CD4-positive, alpha-beta memory T cell (primary cell): ENCODE measurements around the gene AGR2. TPM values are rescaled to one million over a fixed set of nuclear protein-coding genes. Genes with fewer than 3 reads are reported as not detected.

Experiments
- CTCF ChIA-PET: fragments of 350-600 bp; sonication (Branson Sonifier 250); formaldehyde crosslinking; loops from one replicate; lab custom pipeline; 2021; ENCODE audit warnings: inconsistent platforms; ENCODE audit not compliant: partially characterized antibody; lab: Charles Lee
- POLR2A ChIA-PET: fragments of 350-600 bp; sonication (Branson Sonifier 250); formaldehyde crosslinking; loops from one replicate; lab custom pipeline; 2021; ENCODE audit not compliant: partially characterized antibody; lab: Charles Lee
- DNase-seq, 5 donors: peaks; one replicate each; pipeline versions ENCODE4 v3.0.0 to v3.0.0-alpha.2; 2020 to 2022; ENCODE audit warnings: mixed read lengths in 1 of 5
- H3K27ac ChIP-seq: one replicate; pipeline ENCODE4 v1.7.0; 2013; ENCODE audit warnings: low read depth, low read length
- H3K27me3 ChIP-seq: 2 replicates; pipeline ENCODE4 v1.7.0; 2013; ENCODE audit warnings: mild to moderate bottlenecking, low read length, moderate library complexity; ENCODE audit not compliant: insufficient read depth
- H3K36me3 ChIP-seq: 2 replicates; pipeline ENCODE4 v1.7.0; 2013; ENCODE audit warnings: mild to moderate bottlenecking, low read length, moderate library complexity; ENCODE audit not compliant: insufficient read depth
- H3K4me1 ChIP-seq: 2 replicates; pipeline ENCODE4 v1.7.0; 2013; ENCODE audit warnings: mild to moderate bottlenecking, low read length, moderate library complexity; ENCODE audit not compliant: insufficient read depth
- H3K4me3 ChIP-seq, 2 donors: one replicate each; pipeline ENCODE4 v1.7.0; 2013; ENCODE audit warnings: low read length in 2 of 2, mild to moderate bottlenecking in 1 of 2
- H3K9me3 ChIP-seq, 2 donors: one replicate each; pipeline ENCODE4 v1.7.0; 2013; ENCODE audit warnings: low read length in 2 of 2, control low read depth in 1 of 2; ENCODE audit not compliant: control insufficient read depth in 1 of 2
- H3K27ac Mint-ChIP-seq, 7 donors: one replicate each; pipeline ENCODE4 v1.8.0; 2020 to 2021; ENCODE audit warnings: mixed read lengths in 7 of 7, mild to moderate bottlenecking in 6 of 7, inconsistent platforms in 3 of 7, moderate library complexity in 3 of 7
- H3K27me3 Mint-ChIP-seq, 2 donors: one replicate each; pipeline ENCODE4 v1.8.0; 2020 to 2021; ENCODE audit warnings: mixed read lengths in 2 of 2
- H3K36me3 Mint-ChIP-seq, 2 donors: one replicate each; pipeline ENCODE4 v1.8.0; 2020 to 2021; ENCODE audit warnings: mixed read lengths in 2 of 2, inconsistent platforms in 1 of 2, mild to moderate bottlenecking in 1 of 2
- H3K4me1 Mint-ChIP-seq, 4 donors: one replicate each; pipeline ENCODE4 v1.8.0; 2020 to 2021; ENCODE audit warnings: mixed read lengths in 4 of 4, mild to moderate bottlenecking in 1 of 4
- H3K4me3 Mint-ChIP-seq, 8 donors: one replicate each; pipeline ENCODE4 v1.8.0; 2020 to 2021; ENCODE audit warnings: mixed read lengths in 8 of 8, mild to moderate bottlenecking in 7 of 8, moderate library complexity in 6 of 8, inconsistent platforms in 3 of 8
- H3K9me3 Mint-ChIP-seq, 8 donors: one replicate each; pipeline ENCODE4 v1.8.0; 2020 to 2021; ENCODE audit warnings: mixed read lengths in 8 of 8, mild to moderate bottlenecking in 5 of 8, inconsistent platforms in 3 of 8, moderate library complexity in 1 of 8
- intact Hi-C: fragments of 100-400 bp; cut with micrococcal nuclease; formaldehyde crosslinking; loops from one replicate; pipeline ENCODE4 v1.15.1; 2023
- polyA plus RNA-seq, 2 donors: library from polyadenylated mRNA; unstranded; fragments of 300-500 nt; fragmentation: Illumina TruSeq; gene quantifications; one replicate each; pipeline ENCODE4 v1.2.3, GENCODE V29; 2021
- total RNA-seq, 2 experiments: library from RNA; stranded (reverse); gene quantifications; one replicate each; pipeline ENCODE4 v1.2.3, GENCODE V29; 2021

The AGR2 gene
- total and polyA plus RNA-seq, 4 experiments from 2014 or later, result not detected

GRCh38 chr7:16791071-16791470, 13.7 kb downstream of the AGR2 start:
- Mint-ChIP-seq H3K9me3 (no peaks in the 10 kb centered on the region), H3K36me3 (no peaks in the 10 kb centered on the region), H3K4me1 (no peaks in the 10 kb centered on the region), H3K27me3 (peaks cover 5 to 8% of the 10 kb centered on the region in 2 donors), H3K4me3 (no peak overlapping the region), H3K27ac (no peak overlapping the region)
- POLR2A ChIA-PET, result no interaction called here
- Histone ChIP-seq H3K27me3 (no peaks in the 10 kb centered on the region), H3K4me3 (no peak overlapping the region), H3K36me3 (no peaks in the 10 kb centered on the region), H3K9me3 (no peaks in the 10 kb centered on the region), H3K27ac (no peak overlapping the region), H3K4me1 (no peaks in the 10 kb centered on the region)
- intact Hi-C loops, result no loop called here
- no peak for DNase-seq
- CTCF ChIA-PET, result no interaction called here

GRCh38 chr7:16787127-16787526, 17.7 kb downstream of the AGR2 start:
- no peaks in the 10 kb centered on the region for H3K9me3 ChIP-seq
- no peaks in the 10 kb centered on the region for H3K27me3 ChIP-seq
- no peaks in the 10 kb centered on the region for H3K36me3 ChIP-seq
- DNase-seq, result no peak
- Mint-ChIP-seq H3K4me1 (no peaks in the 10 kb centered on the region), H3K36me3 (no peaks in the 10 kb centered on the region), H3K27ac (no peak overlapping the region), H3K4me3 (no peak overlapping the region), H3K9me3 (no peaks in the 10 kb centered on the region), H3K27me3 (peaks cover 3 to 5% of the 10 kb centered on the region in 2 donors)
- intact Hi-C loops, result no loop called here
- ChIA-PET POLR2A (no interaction called here), CTCF (no interaction called here)
- no peak overlapping the region for H3K27ac ChIP-seq
- no peaks in the 10 kb centered on the region for H3K4me1 ChIP-seq
- no peak overlapping the region for H3K4me3 ChIP-seq

GRCh38 chr7:16786257-16786656, 18.5 kb downstream of the AGR2 start:
- POLR2A ChIA-PET, result no interaction called here
- Histone ChIP-seq H3K36me3 (no peaks in the 10 kb centered on the region), H3K4me1 (no peaks in the 10 kb centered on the region), H3K27ac (no peak overlapping the region), H3K27me3 (no peaks in the 10 kb centered on the region), H3K4me3 (no peak overlapping the region), H3K9me3 (no peaks in the 10 kb centered on the region)
- Mint-ChIP-seq H3K9me3 (no peaks in the 10 kb centered on the region), H3K36me3 (no peaks in the 10 kb centered on the region), H3K27ac (no peak overlapping the region), H3K4me3 (no peak overlapping the region), H3K27me3 (peaks cover 0 to 3% of the 10 kb centered on the region in 2 donors), H3K4me1 (no peaks in the 10 kb centered on the region)
- intact Hi-C loops, result no loop called here
- CTCF ChIA-PET, result no interaction called here
- no peak for DNase-seq

- no peak overlapping the region for H3K4me3 ChIP-seq
- POLR2A ChIA-PET, result no interaction called here
- no peak overlapping the region for H3K4me3 Mint-ChIP-seq
- no peaks in the 10 kb centered on the region for H3K36me3 ChIP-seq
- H3K27me3 Mint-ChIP-seq, result peaks cover 0 to 3% of the 10 kb centered on the region in 2 donors
- no peaks in the 10 kb centered on the region for H3K4me1 ChIP-seq
- H3K27me3 ChIP-seq, result no peaks in the 10 kb centered on the region
- no peak overlapping the region for H3K27ac Mint-ChIP-seq
- no peaks in the 10 kb centered on the region for H3K4me1 Mint-ChIP-seq
- no peaks in the 10 kb centered on the region for H3K9me3 Mint-ChIP-seq
- DNase-seq, result no peak
- H3K27ac ChIP-seq, result no peak overlapping the region
- intact Hi-C loops, result no loop called here
- CTCF ChIA-PET, result no interaction called here
- no peaks in the 10 kb centered on the region for H3K9me3 ChIP-seq
- H3K36me3 Mint-ChIP-seq, result no peaks in the 10 kb centered on the region
These were observed 19.0 kb downstream of the AGR2 start for GRCh38 chr7:16785846-16786245.

GRCh38 chr7:16785321-16785720, 19.5 kb downstream of the AGR2 start:
- CTCF ChIA-PET, result no interaction called here
- Mint-ChIP-seq H3K27ac (no peak overlapping the region), H3K4me1 (no peaks in the 10 kb centered on the region)

GRCh38 chr7:16780596-16780995, 24.2 kb downstream of the AGR2 start:
- POLR2A ChIA-PET, result no interaction called here
- Histone ChIP-seq H3K36me3 (no peaks in the 10 kb centered on the region), H3K9me3 (no peaks in the 10 kb centered on the region), H3K4me1 (no peaks in the 10 kb centered on the region), H3K27ac (no peak overlapping the region), H3K27me3 (no peaks in the 10 kb centered on the region), H3K4me3 (no peak overlapping the region)
- DNase-seq, result no peak
- Mint-ChIP-seq H3K27me3 (peaks cover 0 to 3% of the 10 kb centered on the region in 2 donors), H3K4me1 (no peaks in the 10 kb centered on the region), H3K27ac (no peak overlapping the region), H3K4me3 (no peak overlapping the region), H3K9me3 (no peaks in the 10 kb centered on the region), H3K36me3 (no peaks in the 10 kb centered on the region)
- CTCF ChIA-PET, result interaction anchor here (0.5 to 3.4 kb wide), 3 partner anchors 20 to 126 kb away, joined by 3 to 9 read pairs (median 3); no protein-coding TSS in a partner anchor
- intact Hi-C loops, result no loop called here

More at GRCh38 chr7:16785321-16785720, 19.5 kb downstream of the AGR2 start:
- Mint-ChIP-seq H3K4me3 (no peak overlapping the region), H3K27me3 (peaks cover 0 to 3% of the 10 kb centered on the region in 2 donors), H3K36me3 (no peaks in the 10 kb centered on the region), H3K9me3 (no peaks in the 10 kb centered on the region)
- Histone ChIP-seq H3K9me3 (no peaks in the 10 kb centered on the region), H3K4me1 (no peaks in the 10 kb centered on the region), H3K27me3 (no peaks in the 10 kb centered on the region), H3K4me3 (no peak overlapping the region), H3K36me3 (no peaks in the 10 kb centered on the region), H3K27ac (no peak overlapping the region)
- POLR2A ChIA-PET, result no interaction called here
- intact Hi-C loops, result no loop called here
- DNase-seq, result no peak

- Mint-ChIP-seq H3K36me3 (no peaks in the 10 kb centered on the region), H3K4me1 (no peaks in the 10 kb centered on the region), H3K27me3 (peaks cover 0 to 1% of the 10 kb centered on the region in 2 donors), H3K9me3 (no peaks in the 10 kb centered on the region), H3K4me3 (no peak overlapping the region), H3K27ac (no peak overlapping the region)
- no peak overlapping the region for H3K4me3 ChIP-seq
- intact Hi-C loops, result no loop called here
- no peaks in the 10 kb centered on the region for H3K27me3 ChIP-seq
- H3K36me3 ChIP-seq, result no peaks in the 10 kb centered on the region
- no peaks in the 10 kb centered on the region for H3K9me3 ChIP-seq
- POLR2A ChIA-PET, result no interaction called here
- no peak overlapping the region for H3K27ac ChIP-seq
- DNase-seq, result no peak
- CTCF ChIA-PET, result no interaction called here
- H3K4me1 ChIP-seq, result no peaks in the 10 kb centered on the region
These were observed 25.7 kb downstream of the AGR2 start for GRCh38 chr7:16779051-16779450.

GRCh38 chr7:16778476-16778875, 26.3 kb downstream of the AGR2 start:
- ChIA-PET CTCF (no interaction called here), POLR2A (no interaction called here)
- H3K36me3 ChIP-seq, result no peaks in the 10 kb centered on the region
- H3K27me3 Mint-ChIP-seq, result peaks cover 0 to 1% of the 10 kb centered on the region in 2 donors
- H3K9me3 Mint-ChIP-seq, result no peaks in the 10 kb centered on the region
- no peak overlapping the region for H3K27ac Mint-ChIP-seq
- H3K9me3 ChIP-seq, result no peaks in the 10 kb centered on the region
- intact Hi-C loops, result no loop called here
- no peaks in the 10 kb centered on the region for H3K4me1 Mint-ChIP-seq
- no peak overlapping the region for H3K4me3 Mint-ChIP-seq
- no peaks in the 10 kb centered on the region for H3K27me3 ChIP-seq
- DNase-seq, result no peak
- H3K4me3 ChIP-seq, result no peak overlapping the region
- H3K36me3 Mint-ChIP-seq, result no peaks in the 10 kb centered on the region
- H3K4me1 ChIP-seq, result no peaks in the 10 kb centered on the region
- no peak overlapping the region for H3K27ac ChIP-seq
